Fibroblast of villous mesenchyme (primary cell): Measurements from ENCODE around the gene RNF214. TPM values are rescaled to one million over a fixed set of nuclear protein-coding genes. Genes with fewer than 3 reads are reported as not detected.

Source experiments
- DNase-seq: peaks from one replicate; pipeline ENCODE4 v3.0.0-alpha.2; 2010; ENCODE audit warnings: low read depth
- H3K4me3 ChIP-seq: 2 replicates; pipeline ENCODE4 v1.5.1; 2011; ENCODE audit warnings: low read depth, mild to moderate bottlenecking, low read length
- total RNA-seq: library from RNA; depleted of rRNA; stranded (reverse); fragments of >200 nt; gene quantifications from 2 replicates; pipeline ENCODE4 v1.2.3, GENCODE V29; 2012
- TF ChIP-seq, protein P1 (sequence below): IDR thresholded peaks from 2 replicates; pipeline ENCODE4 v1.5.1; 2012; ENCODE audit warnings: low read depth, mild to moderate bottlenecking, low read length; ENCODE audit not compliant: insufficient read depth

Gene RNF214
- total RNA-seq, 1 donor: 14.2 TPM

DNA sequence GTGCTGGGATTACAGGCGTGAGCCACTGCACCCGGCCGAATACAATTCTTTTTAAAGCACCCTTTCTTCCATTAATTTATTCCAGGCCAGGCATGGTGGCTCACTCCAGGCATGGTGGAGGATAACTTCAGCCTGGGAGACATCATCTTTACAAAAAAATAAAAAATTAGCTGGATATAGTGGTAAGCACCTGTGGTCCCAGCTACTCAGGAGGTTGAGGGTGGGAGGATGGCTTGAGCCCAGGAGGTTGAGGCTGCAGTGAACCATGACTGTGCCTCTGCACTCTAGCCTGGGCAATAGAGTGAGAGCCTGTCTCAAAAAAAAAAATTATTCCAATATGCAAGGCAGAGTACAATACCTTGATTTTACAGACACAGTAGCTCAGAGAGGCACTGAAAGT, 21.9 kb upstream of the RNF214 start:
- no peak overlapping the region for H3K4me3 ChIP-seq
- TF ChIP-seq, protein P1, sequence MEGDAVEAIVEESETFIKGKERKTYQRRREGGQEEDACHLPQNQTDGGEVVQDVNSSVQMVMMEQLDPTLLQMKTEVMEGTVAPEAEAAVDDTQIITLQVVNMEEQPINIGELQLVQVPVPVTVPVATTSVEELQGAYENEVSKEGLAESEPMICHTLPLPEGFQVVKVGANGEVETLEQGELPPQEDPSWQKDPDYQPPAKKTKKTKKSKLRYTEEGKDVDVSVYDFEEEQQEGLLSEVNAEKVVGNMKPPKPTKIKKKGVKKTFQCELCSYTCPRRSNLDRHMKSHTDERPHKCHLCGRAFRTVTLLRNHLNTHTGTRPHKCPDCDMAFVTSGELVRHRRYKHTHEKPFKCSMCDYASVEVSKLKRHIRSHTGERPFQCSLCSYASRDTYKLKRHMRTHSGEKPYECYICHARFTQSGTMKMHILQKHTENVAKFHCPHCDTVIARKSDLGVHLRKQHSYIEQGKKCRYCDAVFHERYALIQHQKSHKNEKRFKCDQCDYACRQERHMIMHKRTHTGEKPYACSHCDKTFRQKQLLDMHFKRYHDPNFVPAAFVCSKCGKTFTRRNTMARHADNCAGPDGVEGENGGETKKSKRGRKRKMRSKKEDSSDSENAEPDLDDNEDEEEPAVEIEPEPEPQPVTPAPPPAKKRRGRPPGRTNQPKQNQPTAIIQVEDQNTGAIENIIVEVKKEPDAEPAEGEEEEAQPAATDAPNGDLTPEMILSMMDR: no peak
- no peak for DNase-seq

DNA sequence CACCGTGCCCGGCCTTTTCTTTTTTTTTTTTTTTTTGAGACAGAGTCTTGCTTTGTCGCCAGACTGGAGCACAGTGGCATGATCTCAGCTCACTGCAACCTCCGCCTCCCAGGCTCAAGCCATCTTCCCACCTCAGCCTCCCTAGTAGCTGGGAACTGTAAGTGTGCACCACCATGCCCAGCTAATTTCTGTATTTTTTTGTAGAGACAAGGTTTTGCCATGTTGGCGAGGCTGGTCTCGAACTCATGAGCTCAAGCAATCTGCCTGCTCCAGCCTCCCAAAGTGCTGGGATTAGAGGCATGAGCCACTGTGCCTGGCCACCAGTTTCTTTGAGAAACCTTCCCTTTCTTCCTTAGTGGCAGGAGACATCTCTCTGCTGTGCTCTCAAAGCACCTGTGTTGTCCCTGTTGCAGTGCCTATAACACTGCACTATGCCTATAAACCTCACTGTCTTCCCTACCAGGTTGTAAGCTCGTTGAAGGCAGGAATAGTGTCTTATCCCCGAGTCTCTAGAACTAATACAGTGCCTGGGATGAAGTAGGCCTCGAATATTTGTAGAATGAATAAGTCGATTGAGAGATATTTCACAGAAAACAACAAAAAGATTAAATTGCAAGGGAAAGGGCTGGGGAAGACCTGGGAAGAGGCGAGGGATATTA, 19.6 kb upstream of the RNF214 start:
- TF ChIP-seq, protein P1: no peak
- H3K4me3 ChIP-seq: no peak overlapping the region
- DNase-seq: no peak

DNA sequence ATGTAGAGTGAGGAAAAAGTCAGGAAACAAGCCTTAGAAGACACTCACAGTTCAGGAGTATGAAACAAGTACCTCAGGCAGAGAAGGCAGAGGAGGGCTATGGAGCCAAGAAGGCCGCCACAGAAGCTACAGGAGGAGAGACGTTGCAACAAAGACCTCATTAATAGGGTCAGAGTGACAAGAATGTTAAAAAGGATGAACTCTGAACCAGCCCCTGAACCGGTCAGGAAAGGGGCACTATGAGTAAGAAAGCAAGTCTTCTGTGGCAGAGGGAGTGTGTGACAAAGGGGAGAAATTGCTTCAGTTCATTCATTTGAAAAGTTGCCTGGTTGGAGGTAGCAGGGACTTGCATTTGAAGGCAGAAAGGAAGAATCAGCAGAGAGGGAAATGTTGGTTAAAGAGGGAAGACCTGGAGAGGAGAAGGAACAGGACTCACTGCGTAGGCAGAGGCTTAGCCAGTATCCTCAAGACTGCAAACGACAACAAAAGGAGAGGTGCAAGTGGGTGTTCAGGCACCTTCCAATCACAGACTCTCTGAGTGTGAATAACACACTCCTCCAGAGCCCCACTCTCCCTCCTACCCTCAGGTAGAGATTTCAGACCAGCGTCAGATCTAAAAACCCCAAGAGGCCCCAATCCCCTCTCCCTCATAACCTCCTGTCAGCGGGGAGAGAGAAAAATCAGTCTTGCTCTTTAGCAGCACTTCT, 17.9 kb upstream of the RNF214 start:
- TF ChIP-seq, protein P1: no peak
- no peak overlapping the region for H3K4me3 ChIP-seq
- DNase-seq: no peak

DNA sequence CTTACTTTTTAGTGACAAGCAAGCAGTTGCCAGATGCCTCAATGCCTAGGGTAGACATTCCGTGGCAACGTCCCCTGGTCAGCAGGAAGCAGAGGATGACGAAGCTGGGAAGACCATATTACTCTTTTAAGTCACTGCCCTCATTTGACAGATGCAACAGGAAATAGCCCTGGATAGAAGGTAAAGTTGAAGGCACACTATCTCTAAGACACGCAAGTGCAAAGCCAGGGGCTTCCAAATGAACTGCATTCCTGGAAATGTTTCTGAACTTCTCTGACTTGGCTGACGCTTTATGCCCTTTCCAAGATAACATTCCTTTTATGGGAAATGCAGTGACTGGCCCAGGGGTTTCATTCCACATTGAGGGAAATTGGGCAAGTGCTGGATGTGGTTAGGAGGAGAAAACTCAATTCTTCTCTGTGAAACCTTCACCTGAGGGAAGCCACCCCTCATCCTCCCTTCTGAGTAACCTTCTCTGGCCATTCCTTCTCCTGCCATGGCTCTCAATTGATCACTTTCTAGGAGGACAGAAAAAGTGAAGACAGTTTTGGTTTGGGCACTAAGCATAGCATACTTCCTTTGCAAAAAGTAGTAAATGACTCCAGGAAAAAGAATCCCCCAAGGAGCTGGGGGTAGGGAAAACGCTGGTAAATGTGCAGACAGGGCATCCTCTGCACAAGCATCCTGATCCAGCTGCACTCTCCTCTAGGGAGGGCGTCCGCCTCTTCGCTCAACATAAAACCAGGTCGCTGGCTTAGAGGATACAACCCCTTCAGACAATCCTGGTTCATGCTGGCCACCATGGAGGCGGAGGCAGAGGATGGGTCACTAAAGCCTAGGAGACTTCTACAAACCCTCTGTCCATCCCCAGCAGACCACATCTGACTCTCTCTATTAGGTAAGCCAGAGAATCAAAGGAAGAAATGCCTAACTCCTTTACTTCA, 15.1 kb upstream of the RNF214 start:
- no peak overlapping the region for H3K4me3 ChIP-seq
- peak; percentile 93 for DNase-seq
- TF ChIP-seq, protein P1: no peak

DNA sequence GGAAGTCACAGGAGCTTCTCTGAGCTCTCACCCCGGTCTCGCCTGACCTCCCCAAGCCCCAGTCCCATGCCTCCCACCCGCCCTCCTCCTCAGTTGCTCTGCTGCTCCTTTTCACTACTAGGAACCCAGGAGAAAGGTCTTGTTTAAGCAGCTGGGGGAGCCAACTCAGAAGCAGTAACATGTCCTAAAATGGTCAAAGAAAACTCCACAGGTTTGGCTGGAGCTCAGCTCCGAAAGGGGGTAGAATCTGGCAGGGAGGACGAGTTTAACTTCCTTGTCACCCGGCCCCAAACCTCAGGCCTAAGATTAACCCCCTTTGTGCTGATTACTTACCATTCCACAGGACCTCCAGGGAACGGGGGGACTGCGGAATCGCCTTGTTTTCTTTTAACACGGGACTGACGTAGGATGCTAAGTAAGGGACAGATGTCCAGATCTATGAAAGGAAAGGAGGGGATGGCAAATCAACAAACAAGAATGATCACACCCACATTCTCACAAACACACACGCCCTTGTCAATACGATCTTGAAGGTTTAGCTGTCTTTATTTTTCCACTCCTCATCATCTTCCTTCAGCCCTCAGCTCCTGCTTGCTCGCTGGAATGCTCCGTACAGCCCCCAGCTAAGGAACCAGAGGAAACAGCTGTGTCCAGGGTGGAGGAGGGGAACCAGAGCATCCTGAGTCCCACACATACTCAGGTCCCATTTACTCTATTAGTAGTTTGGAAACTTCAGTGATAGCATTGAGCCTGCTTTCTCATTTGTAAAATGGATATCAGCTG, 14.1 kb upstream of the RNF214 start:
- TF ChIP-seq, protein P1: no peak
- no peak overlapping the region for H3K4me3 ChIP-seq
- DNase-seq: peak; percentile 46

DNA sequence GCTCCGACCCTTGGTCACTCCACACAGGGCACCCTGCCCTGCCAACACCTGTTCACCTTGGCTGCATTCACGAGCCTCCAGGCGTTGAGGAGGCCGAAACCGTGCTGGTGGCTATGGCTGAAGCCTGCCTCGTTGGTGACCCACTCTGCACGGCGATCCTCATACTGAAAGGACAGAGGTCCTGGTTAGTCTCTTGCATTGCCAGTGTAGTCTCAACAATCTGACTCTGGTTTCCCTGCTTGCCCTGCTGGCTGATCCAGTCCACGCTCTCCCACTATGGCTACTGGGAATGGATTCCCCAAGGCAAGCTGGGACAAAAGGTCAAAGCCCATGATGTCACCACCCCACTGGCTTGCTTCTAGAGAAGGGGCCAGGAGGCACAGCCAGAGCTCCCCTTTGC, 13.5 kb upstream of the RNF214 start:
- no peak for DNase-seq
- H3K4me3 ChIP-seq: no peak overlapping the region
- TF ChIP-seq, protein P1: no peak
